GM21447 (cell line): ENCODE results near the gene MCRS1.
A peak's percentile ranks its signal among the peaks of the same experiment; 100 is the strongest.
"Not testable (repeated sequence)": the region's sequence is repeated elsewhere in the genome, so short reads cannot be mapped to it uniquely, and the experiment has no call there.

ENCODE experiments used
- ATAC-seq: cut with Tn5 transposase; IDR thresholded peaks from one replicate; pipeline ENCODE4 v1.9.1; 2021; ENCODE audit not compliant: unreplicated experiment

MCRS1 gene

DNA sequence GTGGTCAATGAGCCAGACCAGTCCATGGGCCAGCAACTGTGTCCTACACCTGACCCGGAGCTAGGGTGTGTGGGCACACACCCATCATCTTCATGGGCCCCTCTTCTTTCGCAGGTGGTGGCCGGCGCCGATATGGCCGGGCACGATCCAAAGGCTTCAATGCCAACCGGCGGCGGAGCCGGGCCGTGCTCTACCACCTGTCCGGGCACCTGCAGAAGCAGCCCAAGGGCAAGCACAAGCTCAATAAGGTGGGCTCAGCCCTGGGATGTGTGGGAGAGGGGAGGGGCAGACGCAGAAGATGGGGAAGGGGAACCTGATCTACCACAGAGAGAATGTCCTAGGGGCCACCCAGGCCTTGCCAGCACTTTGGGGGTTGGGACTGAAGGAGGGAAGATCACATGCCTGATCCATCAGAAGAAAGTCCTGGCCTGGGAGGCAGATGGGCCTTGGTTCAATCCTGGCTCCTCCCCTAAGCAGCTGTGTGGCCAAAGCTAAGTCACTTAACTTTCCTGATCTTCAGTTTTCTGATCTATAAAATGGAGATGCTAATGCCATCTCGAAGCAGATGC lies 25.3 kb downstream of the MCRS1 start:
- ATAC-seq = no peak

- ATAC-seq = no peak
Measured at GRCh38 chr12:49541911-49542505, 25.9 kb downstream of the MCRS1 start.

- no peak for ATAC-seq
Measured at GRCh38 chr12:49541140-49541861, 26.6 kb downstream of the MCRS1 start.

DNA sequence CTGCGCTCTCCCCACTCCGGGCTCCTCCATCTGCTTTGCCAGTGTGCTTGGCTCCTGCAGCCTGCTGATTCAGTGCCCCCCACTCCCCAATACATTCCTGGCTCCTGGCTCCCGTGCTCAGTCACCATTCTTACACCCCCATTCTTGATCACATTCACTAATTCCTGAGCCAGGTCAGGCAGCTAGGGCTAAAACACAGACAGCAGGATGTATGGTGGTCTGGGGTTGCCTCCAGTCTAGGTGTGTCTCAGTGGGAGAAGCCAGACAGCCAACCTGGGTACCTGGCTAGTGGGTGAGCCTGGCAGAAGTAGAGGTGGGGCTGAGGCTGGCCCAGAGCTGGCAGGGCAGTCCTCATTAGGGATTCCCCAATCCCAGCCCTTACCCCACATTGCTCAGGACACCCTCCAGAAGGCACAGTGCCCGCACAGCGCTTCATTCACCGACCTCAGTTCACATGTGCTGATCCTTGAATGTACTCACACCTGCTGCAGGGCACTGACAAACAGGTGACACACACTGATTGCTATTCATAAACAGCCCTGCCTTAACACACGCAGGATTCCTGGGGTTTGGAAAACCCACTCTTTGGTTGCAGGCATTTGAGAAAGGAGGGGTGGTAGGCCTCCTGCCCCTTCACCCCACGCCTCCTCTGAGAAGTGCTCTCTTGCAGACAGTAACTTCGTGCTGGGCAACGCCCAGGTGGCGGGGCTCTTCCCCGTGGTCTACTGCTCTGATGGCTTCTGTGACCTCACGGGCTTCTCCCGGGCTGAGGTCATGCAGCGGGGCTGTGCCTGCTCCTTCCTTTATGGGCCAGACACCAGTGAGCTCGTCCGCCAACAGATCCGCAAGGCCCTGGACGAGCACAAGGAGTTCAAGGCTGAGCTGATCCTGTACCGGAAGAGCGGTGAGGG lies 27.5 kb downstream of the MCRS1 start:
- ATAC-seq = no peak

DNA sequence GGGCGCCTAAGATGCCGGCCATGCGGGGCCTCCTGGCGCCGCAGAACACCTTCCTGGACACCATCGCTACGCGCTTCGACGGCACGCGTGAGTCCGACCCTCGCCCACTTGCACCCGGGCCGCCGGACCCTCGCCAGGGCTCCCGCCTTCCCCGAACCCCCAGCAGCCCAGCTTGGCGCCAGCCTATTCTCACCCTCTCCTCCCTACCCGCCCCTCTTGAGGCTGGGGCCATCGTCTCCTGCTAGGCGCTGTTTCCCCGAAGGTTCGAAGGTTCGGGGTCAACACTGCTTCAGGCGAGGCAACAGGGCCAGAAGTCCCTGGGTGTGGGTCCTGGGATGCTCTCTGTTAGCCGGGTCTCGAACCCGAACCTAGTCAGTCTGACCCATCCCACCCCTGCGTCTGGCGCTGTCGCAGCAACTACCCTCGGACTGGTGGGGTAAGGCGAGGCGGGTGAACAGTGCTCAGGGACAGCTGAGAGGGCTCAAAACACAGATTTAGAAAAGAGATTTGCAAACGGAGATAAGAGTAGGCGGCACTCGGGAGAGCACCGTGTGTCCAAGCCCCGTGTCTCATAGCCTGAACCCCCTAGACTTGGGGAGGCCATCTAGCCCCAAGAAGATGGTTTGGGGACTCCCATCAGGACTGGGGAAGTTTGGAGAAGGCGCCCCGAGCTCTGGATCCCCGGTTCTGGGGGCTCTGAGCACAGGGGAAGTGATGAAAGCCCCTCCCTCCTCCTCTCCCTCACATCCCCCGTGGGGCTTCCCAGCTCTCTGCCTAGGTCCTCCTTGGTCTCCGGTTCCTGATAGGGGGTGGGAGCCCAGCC lies 28.3 kb downstream of the MCRS1 start:
- ATAC-seq = no peak

- ATAC-seq = peak; percentile 58
Measured at GRCh38 chr12:49538510-49539403, 29.2 kb downstream of the MCRS1 start, which contains the start of gene KCNH3. Gene KCNH3 (plus strand): TSS chr12:49539030. CDS start chr12:49539417, 387 bp downstream.

GRCh38 chr12:49537752-49538509 lies 30.0 kb downstream of the MCRS1 start:
- no peak for ATAC-seq

GRCh38 chr12:49537231-49537751 lies 30.7 kb downstream of the MCRS1 start:
- no peak for ATAC-seq

DNA sequence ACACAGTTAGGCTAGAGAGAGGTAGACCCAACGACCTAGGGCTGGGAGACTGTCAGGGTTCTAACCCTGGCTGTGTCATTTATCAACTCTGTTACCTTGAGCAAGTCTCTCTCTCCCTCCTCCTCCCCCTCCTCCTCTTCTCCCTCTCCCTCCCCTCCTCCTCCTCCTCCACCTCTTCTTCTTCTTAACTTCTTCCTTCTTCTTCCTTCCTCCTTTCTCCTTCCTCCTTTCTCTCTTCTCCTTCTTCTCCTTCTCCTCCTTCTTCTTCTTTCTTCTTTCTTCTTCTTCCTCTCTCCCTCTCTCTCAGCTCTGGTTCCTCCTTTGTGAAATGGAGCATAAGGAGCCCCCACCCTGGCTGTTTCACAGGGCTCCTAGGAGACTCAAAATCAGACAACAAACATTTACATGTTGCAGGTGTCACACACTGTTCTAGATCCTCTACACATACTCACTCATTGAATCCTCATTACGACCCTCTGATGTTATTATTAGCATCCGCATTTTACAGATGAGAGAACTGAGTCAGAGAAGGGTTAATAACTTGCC lies 31.3 kb downstream of the MCRS1 start:
- ATAC-seq = no peak

DNA sequence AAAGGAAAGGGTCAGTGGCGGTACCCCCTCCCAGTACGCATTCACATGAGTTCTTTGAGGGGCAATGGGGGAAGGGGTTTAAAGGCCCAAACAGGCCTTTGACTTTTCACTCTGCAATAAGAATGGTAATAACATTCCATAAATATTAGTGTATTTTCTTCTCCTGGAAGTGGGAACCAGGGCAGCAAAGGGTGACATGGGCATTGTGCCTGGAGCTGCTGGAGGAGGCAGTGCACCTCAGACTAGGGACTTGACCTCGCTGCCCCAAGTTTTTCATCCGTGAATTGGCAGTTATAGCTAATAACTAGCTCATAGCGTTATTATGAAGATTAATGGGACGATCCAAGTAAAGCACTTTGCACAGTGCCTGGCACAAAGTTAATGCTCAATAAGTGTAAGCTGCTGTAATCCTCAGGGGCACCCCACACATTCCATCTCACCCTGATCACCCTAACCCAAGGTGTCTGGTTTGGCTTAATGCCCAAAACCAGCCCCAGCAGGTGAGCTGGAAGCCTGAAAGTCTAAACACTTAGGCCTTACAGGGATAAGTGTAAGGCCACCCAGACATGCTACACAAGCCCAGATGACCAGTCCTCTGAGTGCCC lies 31.9 kb downstream of the MCRS1 start:
- no peak for ATAC-seq

GRCh38 chr12:49534731-49535278 lies 33.1 kb downstream of the MCRS1 start:
- no peak for ATAC-seq

DNA sequence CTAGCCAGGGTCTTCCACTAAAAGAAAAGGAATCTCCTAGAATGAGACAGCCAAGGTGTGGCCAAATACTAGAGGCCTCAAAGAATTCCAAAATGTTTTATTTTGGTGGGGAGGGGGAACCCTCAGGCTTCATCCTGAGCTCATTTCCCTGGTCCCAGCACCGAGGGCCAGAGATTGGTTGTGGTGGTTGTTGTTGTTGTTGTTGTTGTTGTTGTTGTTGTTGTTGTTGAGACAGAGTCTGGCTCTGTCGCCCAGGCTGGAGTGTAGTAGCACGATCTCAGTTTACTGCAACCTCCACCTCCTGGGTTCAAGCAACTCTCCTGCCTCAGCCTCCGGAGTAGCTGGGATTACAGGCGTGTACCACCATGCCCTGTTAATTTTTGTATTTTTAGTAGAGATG lies 33.8 kb downstream of the MCRS1 start:
- not testable (repeated sequence) for ATAC-seq

DNA sequence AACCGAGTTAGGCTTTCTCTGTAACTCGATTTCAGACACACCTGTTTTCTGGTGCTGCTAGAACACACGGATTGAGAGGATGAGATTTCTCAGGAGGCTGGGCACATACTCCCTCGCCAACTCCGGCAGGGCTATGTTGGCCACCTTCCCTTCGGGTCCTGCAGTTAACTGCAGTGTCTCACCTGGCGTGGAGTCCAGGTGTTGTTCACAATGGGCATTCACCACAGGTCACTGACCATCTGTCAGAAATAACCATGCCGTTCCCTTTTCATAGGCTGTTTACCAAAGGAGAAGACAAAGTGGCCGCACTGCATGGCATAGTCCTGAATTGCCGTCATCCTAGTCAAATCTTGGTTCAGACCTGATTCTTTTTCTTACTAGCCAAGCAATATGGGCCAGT lies 34.6 kb downstream of the MCRS1 start:
- no peak for ATAC-seq

GRCh38 chr12:49531745-49532144 lies 36.2 kb downstream of the MCRS1 start:
- ATAC-seq = no peak

- no peak for ATAC-seq
Measured at GRCh38 chr12:49529414-49529813, 38.5 kb downstream of the MCRS1 start.

GRCh38 chr12:49527361-49528130 lies 40.4 kb downstream of the MCRS1 start:
- no peak for ATAC-seq

DNA sequence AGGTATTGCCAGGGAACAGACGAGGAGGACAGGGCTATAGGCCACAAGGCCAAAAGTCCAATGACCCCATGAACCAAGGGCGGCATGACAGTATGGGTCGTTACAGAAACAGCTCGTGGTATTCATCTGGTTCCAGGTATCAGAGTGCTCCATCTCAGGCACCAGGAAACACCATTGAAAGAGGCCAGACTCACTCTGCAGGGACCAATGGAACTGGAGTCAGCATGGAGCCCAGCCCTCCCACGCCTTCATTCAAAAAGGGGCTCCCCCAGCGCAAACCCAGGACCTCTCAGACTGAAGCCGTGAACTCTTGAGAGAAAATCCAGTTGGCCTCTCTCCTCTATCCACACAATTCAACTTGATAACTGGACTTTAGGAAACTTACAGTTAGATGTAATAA lies 42.0 kb downstream of the MCRS1 start:
- ATAC-seq = no peak
